B cell (primary cell): ENCODE data around the gene SPEM3. TPM values are rescaled to one million over a fixed set of nuclear protein-coding genes. Genes with fewer than 3 reads are reported as not detected.
A peak's percentile ranks its signal among the peaks of the same experiment; 100 is the strongest.

Source experiments
- ATAC-seq: fragments of 200-7000 bp; cut with Tn5 transposase; one replicate; pipeline ENCODE4 v1.10.0; 2021; ENCODE audit warnings: low read depth, mild to moderate bottlenecking, moderate number of reproducible peaks, moderate library complexity
- CTCF ChIA-PET: fragments of 350-600 bp; sonication (Branson Sonifier 250); formaldehyde crosslinking; loops from one replicate; lab custom pipeline; 2021; ENCODE audit warnings: antibody characterized with exemption, inconsistent platforms; lab: Charles Lee
- POLR2A ChIA-PET: fragments of 350-600 bp; sonication (Branson Sonifier 250); formaldehyde crosslinking; loops from one replicate; lab custom pipeline; 2021; ENCODE audit warnings: antibody characterized with exemption; lab: Charles Lee
- DNase-seq: peaks from one replicate; pipeline ENCODE4 v3.0.0; 2013
- H2AFZ ChIP-seq: 2 replicates; pipeline ENCODE4 v1.6.1; 2012; ENCODE audit warnings: mild to moderate bottlenecking, low read depth, low read length; ENCODE audit not compliant: insufficient read depth, poor library complexity, severe bottlenecking
- H3K27ac ChIP-seq, 2 donors: 1 replicate in 1 of 2; 2 replicates in 1 of 2; pipeline ENCODE4 v1.5.1; 2012 to 2013; ENCODE audit warnings: low read length in 2 of 2, mild to moderate bottlenecking in 2 of 2, moderate library complexity in 1 of 2
- H3K27me3 ChIP-seq, 4 experiments: fragments of 200-600 bp in 1 of 4; sonication (generic) in 1 of 4; replicated peaks in 1 of 4; 1 replicate in 2 of 4; 2 replicates in 2 of 4; pipeline versions ENCODE4 v1.6.1 to v1.7.0; 2013 to 2016; ENCODE audit warnings: low read length in 3 of 4, mild to moderate bottlenecking in 2 of 4, mixed read lengths in 1 of 4, moderate library complexity in 1 of 4; ENCODE audit not compliant: insufficient read depth in 4 of 4, control insufficient read depth in 3 of 4; ENCODE audit errors: control extremely low read depth in 1 of 4
- H3K36me3 ChIP-seq, 2 experiments: replicated peaks in 1 of 2; 1 replicate in 1 of 2; 2 replicates in 1 of 2; pipeline versions ENCODE4 v1.6.1 to v1.7.1; 2013; ENCODE audit warnings: low read length in 1 of 2; ENCODE audit not compliant: insufficient read depth in 2 of 2, control insufficient read depth in 1 of 2; ENCODE audit errors: control extremely low read depth in 1 of 2, extremely low read depth in 1 of 2
- H3K4me1 ChIP-seq, 2 donors: fragments of 200-600 bp in 1 of 2; sonication (generic) in 1 of 2; 1 replicate in 1 of 2; 2 replicates in 1 of 2; pipeline versions ENCODE4 v1.5.1 to v1.6.1; 2013 to 2017; ENCODE audit warnings: low read length in 2 of 2; ENCODE audit not compliant: control insufficient read depth in 2 of 2, insufficient read depth in 2 of 2
- H3K4me2 ChIP-seq: replicated peaks from 2 replicates; pipeline ENCODE3; 2012; ENCODE audit warnings: mild to moderate bottlenecking, low read depth, low read length; ENCODE audit not compliant: poor library complexity, severe bottlenecking
- H3K4me3 ChIP-seq, 5 experiments: fragments of 200-600 bp in 1 of 5; sonication (generic) in 1 of 5; 1 replicate in 3 of 5; 2 replicates in 2 of 5; pipeline versions ENCODE4 v1.5.1 to v1.7.0; 2011 to 2016; ENCODE audit warnings: low read length in 4 of 5, mild to moderate bottlenecking in 4 of 5, low read depth in 2 of 5, control low read depth in 1 of 5, moderate library complexity in 1 of 5; ENCODE audit not compliant: insufficient read depth in 1 of 5; ENCODE audit errors: control extremely low read depth in 1 of 5, extremely low read depth in 1 of 5
- H3K79me2 ChIP-seq: fragments of 200-600 bp; sonication (generic); one replicate; pipeline ENCODE4 v1.6.0; 2016; ENCODE audit warnings: low read length; ENCODE audit not compliant: control insufficient read depth, insufficient read depth
- H3K9ac ChIP-seq: fragments of 200-600 bp; sonication (generic); 2 replicates; pipeline ENCODE4 v1.6.1; 2017; ENCODE audit warnings: mild to moderate bottlenecking, low read length, moderate library complexity
- H3K9me3 ChIP-seq, 3 donors: one replicate each; pipeline versions ENCODE4 v1.6.1 to v1.7.1; 2013; ENCODE audit warnings: low read length in 2 of 3; ENCODE audit not compliant: control insufficient read depth in 2 of 3, insufficient read depth in 1 of 3; ENCODE audit errors: control extremely low read depth in 1 of 3
- H4K20me1 ChIP-seq: 2 replicates; pipeline ENCODE4 v1.6.0; 2012; ENCODE audit warnings: mild to moderate bottlenecking, low read length; ENCODE audit not compliant: insufficient read depth, control insufficient read depth, poor library complexity, severe bottlenecking
- H3K27ac Mint-ChIP-seq: one replicate; pipeline ENCODE4 v1.8.0; 2021; ENCODE audit warnings: mixed read lengths
- H3K27me3 Mint-ChIP-seq: one replicate; pipeline ENCODE4 v1.8.0; 2021; ENCODE audit warnings: mixed read lengths
- H3K4me1 Mint-ChIP-seq: one replicate; pipeline ENCODE4 v1.8.0; 2021; ENCODE audit warnings: mixed read lengths
- H3K4me3 Mint-ChIP-seq: one replicate; pipeline ENCODE4 v1.8.0; 2021; ENCODE audit warnings: mixed read lengths
- H3K9me3 Mint-ChIP-seq: one replicate; pipeline ENCODE4 v1.8.0; 2022; ENCODE audit warnings: mixed read lengths; ENCODE audit not compliant: insufficient read depth
- CTCF ChIP-seq: fragments of 200-600 bp; IDR thresholded peaks from one replicate; pipeline ENCODE4 v1.8.0; 2022; ENCODE audit warnings: antibody characterized with exemption, mild to moderate bottlenecking
- EZH2 ChIP-seq: IDR thresholded peaks from 2 replicates; pipeline ENCODE4 v1.6.1; 2012; ENCODE audit warnings: borderline replicate concordance, low read depth, mild to moderate bottlenecking, moderate library complexity, low read length; ENCODE audit not compliant: insufficient read depth, poor library complexity, severe bottlenecking
- WGBS: methylation state at CpG from one replicate; pipeline ENCODE4 v1.1.5; 2013; ENCODE audit warnings: missing lambda C conversion rate; ENCODE audit not compliant: insufficient coverage; 5-methylcytosine and 5-hydroxymethylcytosine counted together
- intact Hi-C: fragments of 100-400 bp; cut with micrococcal nuclease; formaldehyde crosslinking; loops from one replicate; pipeline ENCODE4 v1.10.0; 2022
- polyA plus RNA-seq: library from polyadenylated mRNA; depleted of rRNA; stranded (reverse); fragments of >200 nt; gene quantifications from 2 replicates; pipeline ENCODE4 v1.2.3, GENCODE V29; 2012
- total RNA-seq, 2 donors: library from RNA; stranded (reverse); fragments of 120-200 nt in 1 of 2; gene quantifications; 1 replicate in 1 of 2; 2 replicates in 1 of 2; pipeline versions ENCODE4 v1.2.3 to v1.2.4, GENCODE V29; 2013 to 2022

SPEM3 gene
- total and polyA plus RNA-seq, 2 donors (not counting 1 experiment from before 2014, with no cell fraction given) = not detected

GRCh38 chr17:7408863-7409262 is 19.8 kb upstream of the SPEM3 start:
- DNase-seq (no peak), ATAC-seq (no peak)
- intact Hi-C loops = no loop called here
- Histone ChIP-seq H3K4me3 (no peak overlapping the region), H3K79me2 (no peaks in the 10 kb centered on the region), H4K20me1 (no peaks in the 10 kb centered on the region), H3K27ac (no peak overlapping the region), H3K4me2 (peak overlapping the region; percentile 65), H3K27me3 (peaks cover 0 to 33% (median 4%) of the 10 kb centered on the region in 4 experiments), H3K4me1 (peaks cover 7 to 13% of the 10 kb centered on the region in 2 donors), H2AFZ (no peak overlapping the region), H3K9ac (no peak overlapping the region), H3K9me3 (peaks cover 0 to 4% (median 0%) of the 10 kb centered on the region in 3 donors), H3K36me3 (no peaks in the 10 kb centered on the region)
- ChIA-PET CTCF (no interaction called here), POLR2A (interaction anchor here (0.5 kb wide), 1 partner anchor 106 kb away, joined by 3 read pairs; no protein-coding TSS in a partner anchor)
- Mint-ChIP-seq H3K27ac (no peak overlapping the region), H3K4me3 (no peak overlapping the region), H3K27me3 (peaks cover 32% of the 10 kb centered on the region), H3K4me1 (peaks cover 12% of the 10 kb centered on the region), H3K9me3 (no peaks in the 10 kb centered on the region)
- WGBS = 82% methylated on average over 6 of the region's 6 CpGs
- no peak for TF ChIP-seq CTCF
- no peak for TF ChIP-seq EZH2

GRCh38 chr17:7409716-7410115 is 18.9 kb upstream of the SPEM3 start:
- POLR2A ChIA-PET = no interaction called here
- 94% methylated on average over 6 of the region's 6 CpGs for WGBS
- DNase-seq (no peak), ATAC-seq (no peak)
- Histone ChIP-seq H3K79me2 (no peaks in the 10 kb centered on the region), H3K4me3 (no peak overlapping the region), H2AFZ (no peak overlapping the region), H3K27ac (no peak overlapping the region), H4K20me1 (no peaks in the 10 kb centered on the region), H3K4me2 (no peak overlapping the region), H3K27me3 (peaks cover 0 to 33% (median 4%) of the 10 kb centered on the region in 4 experiments), H3K9ac (no peak overlapping the region), H3K9me3 (peaks cover 0 to 4% (median 0%) of the 10 kb centered on the region in 3 donors), H3K4me1 (peaks cover 7 to 13% of the 10 kb centered on the region in 2 donors), H3K36me3 (no peaks in the 10 kb centered on the region)
- CTCF ChIA-PET = no interaction called here
- H3K4me3 Mint-ChIP-seq = no peak overlapping the region
- intact Hi-C loops = no loop called here
- TF ChIP-seq CTCF = no peak
- no peak for TF ChIP-seq EZH2
- H3K27me3 Mint-ChIP-seq = peaks cover 32% of the 10 kb centered on the region
- H3K4me1 Mint-ChIP-seq = peaks cover 6% of the 10 kb centered on the region
- H3K27ac Mint-ChIP-seq = no peak overlapping the region
- H3K9me3 Mint-ChIP-seq = no peaks in the 10 kb centered on the region
